H1 (cell line): ENCODE results near the gene DLEC1. TPM values are rescaled to one million over a fixed set of nuclear protein-coding genes. Genes with fewer than 3 reads are reported as not detected.

Experiments
- CTCF ChIA-PET: fragments of 300-600 bp; sonication (Branson Sonifier 250); formaldehyde crosslinking; loops from one replicate; lab custom pipeline; 2021; ENCODE audit not compliant: partially characterized antibody; lab: Charles Lee
- POLR2A ChIA-PET: fragments of 300-600 bp; sonication (Branson Sonifier 250); formaldehyde crosslinking; loops from one replicate; lab custom pipeline; 2021; ENCODE audit warnings: inconsistent platforms; ENCODE audit not compliant: partially characterized antibody; lab: Charles Lee
- DNase-seq, 2 experiments: peaks; one replicate each; pipeline versions ENCODE4 v3.0.0 to v3.0.0-alpha.2; 2010 to 2022; ENCODE audit warnings: low spot score in 2 of 2, low read depth in 1 of 2, mixed read lengths in 1 of 2
- FAIRE-seq: peaks from 2 replicates; lab custom pipeline; 2011; peaks lifted over from hg19 to GRCh38; lab: Jason Lieb, UNC
- H2AFZ ChIP-seq: 2 replicates; pipeline ENCODE4 v1.8.1; 2012; ENCODE audit warnings: low read length, inconsistent platforms
- H2AK5ac ChIP-seq: 2 replicates; pipeline ENCODE4 v1.6.1; 2013; ENCODE audit warnings: low read depth, low read length
- H2BK120ac ChIP-seq: replicated peaks from 2 replicates; pipeline ENCODE3; 2013; ENCODE audit warnings: low read depth, low read length, inconsistent platforms
- H2BK12ac ChIP-seq: 2 replicates; pipeline ENCODE4 v1.6.1; 2013; ENCODE audit warnings: low read depth, low read length
- H2BK15ac ChIP-seq: 2 replicates; pipeline ENCODE4 v1.6.1; 2013; ENCODE audit warnings: low read length
- H2BK20ac ChIP-seq: 2 replicates; pipeline ENCODE4 v1.6.1; 2013; ENCODE audit warnings: low read length
- H2BK5ac ChIP-seq: 2 replicates; pipeline ENCODE4 v1.6.1; 2013; ENCODE audit warnings: low read depth, low read length
- H3K14ac ChIP-seq: 2 replicates; pipeline ENCODE4 v1.6.1; 2013; ENCODE audit warnings: inconsistent platforms; ENCODE audit not compliant: insufficient read length
- H3K18ac ChIP-seq: 2 replicates; pipeline ENCODE4 v1.6.1; 2013; ENCODE audit warnings: low read length; ENCODE audit errors: extremely low read depth
- H3K23ac ChIP-seq: 2 replicates; pipeline ENCODE4 v1.6.1; 2013; ENCODE audit warnings: inconsistent platforms; ENCODE audit not compliant: insufficient read length
- H3K23me2 ChIP-seq: 2 replicates; pipeline ENCODE4 v1.6.1; 2013; ENCODE audit warnings: low read depth, low read length
- H3K27ac ChIP-seq: 2 replicates; pipeline ENCODE4 v1.6.1; 2011; ENCODE audit warnings: low read depth, low read length, inconsistent platforms
- H3K27me3 ChIP-seq, 4 experiments: replicated peaks in 1 of 4; 1 replicate in 1 of 4; 2 replicates in 3 of 4; pipeline versions ENCODE4 v1.6.1 to v1.8.1; 2011 to 2013; ENCODE audit warnings: low read length in 3 of 4, mild to moderate bottlenecking in 3 of 4, inconsistent platforms in 2 of 4, mixed read lengths in 2 of 4, moderate library complexity in 1 of 4; ENCODE audit not compliant: control insufficient read depth in 3 of 4, insufficient read depth in 3 of 4; ENCODE audit errors: extremely low read depth in 1 of 4
- H3K36me3 ChIP-seq, 4 experiments: 2 replicates each; pipeline versions ENCODE4 v1.6.1 to v1.8.1; 2011 to 2013; ENCODE audit warnings: mild to moderate bottlenecking in 4 of 4, low read length in 3 of 4, moderate library complexity in 2 of 4, control low read depth in 1 of 4, inconsistent platforms in 1 of 4; ENCODE audit not compliant: insufficient read depth in 4 of 4, control insufficient read depth in 2 of 4
- H3K4ac ChIP-seq: replicated peaks from 2 replicates; pipeline ENCODE3; 2013; ENCODE audit warnings: low read length, low read depth, mixed read lengths, inconsistent platforms; ENCODE audit not compliant: insufficient read length
- H3K4me1 ChIP-seq, 4 experiments: replicated peaks in 1 of 4; 1 replicate in 1 of 4; 2 replicates in 3 of 4; pipeline versions ENCODE4 v1.6.1 to v1.8.1; 2011 to 2013; ENCODE audit warnings: low read length in 3 of 4, inconsistent platforms in 2 of 4, mixed read lengths in 1 of 4; ENCODE audit not compliant: insufficient read depth in 4 of 4, control insufficient read depth in 3 of 4
- H3K4me2 ChIP-seq, 2 experiments: 2 replicates each; pipeline versions ENCODE4 v1.6.1 to v1.8.1; 2011 to 2013; ENCODE audit warnings: low read depth in 2 of 2, low read length in 2 of 2, control low read depth in 1 of 2, inconsistent platforms in 1 of 2, mild to moderate bottlenecking in 1 of 2; ENCODE audit not compliant: insufficient read depth in 1 of 2
- H3K4me3 ChIP-seq, 4 experiments: fragments of 200-600, 300-600 bp in 1 of 4; sonication (generic), shearing (Covaris generic), sonication (Bioruptor Twin) in 1 of 4; 2 replicates each; pipeline versions ENCODE4 v1.5.1 to v1.8.1; 2011 to 2016; ENCODE audit warnings: low read length in 4 of 4, low read depth in 3 of 4, control low read depth in 2 of 4, inconsistent platforms in 2 of 4, mild to moderate bottlenecking in 2 of 4, mixed read lengths in 1 of 4, moderate library complexity in 1 of 4; ENCODE audit not compliant: insufficient read depth in 2 of 4; ENCODE audit errors: extremely low read depth in 1 of 4
- H3K56ac ChIP-seq: replicated peaks from 2 replicates; pipeline ENCODE3; 2013; ENCODE audit warnings: low read depth, mild to moderate bottlenecking, mixed read lengths, low read length, inconsistent platforms; ENCODE audit not compliant: insufficient read length
- H3K79me1 ChIP-seq: 2 replicates; pipeline ENCODE4 v1.6.1; 2013; ENCODE audit warnings: low read depth, low read length, control low read depth
- H3K79me2 ChIP-seq, 2 experiments: 2 replicates each; pipeline versions ENCODE4 v1.6.1 to v1.8.1; 2012 to 2013; ENCODE audit warnings: low read length in 2 of 2, mild to moderate bottlenecking in 2 of 2, inconsistent platforms in 1 of 2; ENCODE audit not compliant: insufficient read depth in 2 of 2, control insufficient read depth in 1 of 2
- H3K9ac ChIP-seq, 4 experiments: replicated peaks in 1 of 4; 1 replicate in 1 of 4; 2 replicates in 3 of 4; pipeline versions ENCODE4 v1.6.1 to v1.8.1; 2011 to 2013; ENCODE audit warnings: low read depth in 3 of 4, low read length in 3 of 4, control low read depth in 2 of 4, mild to moderate bottlenecking in 2 of 4, moderate library complexity in 2 of 4, inconsistent platforms in 1 of 4; ENCODE audit errors: extremely low read depth in 1 of 4
- H3K9me3 ChIP-seq, 2 experiments: 2 replicates each; pipeline versions ENCODE4 v1.6.1 to v1.8.1; 2012 to 2013; ENCODE audit warnings: mild to moderate bottlenecking in 2 of 2, moderate library complexity in 2 of 2, control low read depth in 1 of 2, inconsistent platforms in 1 of 2, low read depth in 1 of 2, low read length in 1 of 2, mixed read lengths in 1 of 2; ENCODE audit not compliant: insufficient read depth in 2 of 2
- H4K20me1 ChIP-seq, 2 experiments: replicated peaks in 1 of 2; 2 replicates each; pipeline versions ENCODE3 to v1.8.1; 2011 to 2013; ENCODE audit warnings: inconsistent platforms in 2 of 2, low read length in 2 of 2, mild to moderate bottlenecking in 1 of 2; ENCODE audit not compliant: insufficient read depth in 2 of 2, control insufficient read depth in 1 of 2
- H4K5ac ChIP-seq: 2 replicates; pipeline ENCODE4 v1.6.1; 2013; ENCODE audit warnings: low read length, low read depth, mixed read lengths, inconsistent platforms; ENCODE audit not compliant: insufficient read length
- H4K8ac ChIP-seq: 2 replicates; pipeline ENCODE4 v1.8.0; 2013; ENCODE audit warnings: mild to moderate bottlenecking, moderate library complexity, low read length, inconsistent platforms; ENCODE audit not compliant: insufficient read depth; ENCODE audit errors: extremely low read depth
- H4K91ac ChIP-seq: replicated peaks from 2 replicates; pipeline ENCODE3; 2013; ENCODE audit warnings: low read length, mixed read lengths, inconsistent platforms; ENCODE audit not compliant: insufficient read length
- CTBP2 ChIP-seq: IDR thresholded peaks from 2 replicates; pipeline ENCODE4 v1.7.0; 2011; ENCODE audit warnings: borderline replicate concordance, mild to moderate bottlenecking, moderate library complexity, mixed read lengths, low read length; ENCODE audit not compliant: insufficient read depth, insufficient read length
- RXRA ChIP-seq: IDR thresholded peaks from 2 replicates; pipeline ENCODE4 v1.6.1; 2011; ENCODE audit warnings: low read depth, mild to moderate bottlenecking, low read length, moderate library complexity; ENCODE audit not compliant: insufficient read depth
- SIRT6 ChIP-seq: IDR thresholded peaks from one replicate; pipeline ENCODE4 v1.7.1; 2012; ENCODE audit warnings: low read length, inconsistent platforms
- whole genome bisulfite sequencing, 2 experiments: shearing (Covaris generic) in 1 of 2; methylation state at CpG; one replicate each; pipeline versions ENCODE4 v1.1.6 to v1.1.7; 2013 to 2015; ENCODE audit warnings: low lambda C conversion rate in 2 of 2, mixed read lengths in 2 of 2, inconsistent platforms in 1 of 2, low coverage in 1 of 2, missing lambda C conversion rate in 1 of 2; ENCODE audit not compliant: insufficient replicate concordance in 2 of 2, insufficient coverage in 1 of 2, insufficient read length in 1 of 2; ENCODE audit errors: extremely low coverage in 1 of 2, missing lambda C conversion rate in 1 of 2; 5-methylcytosine and 5-hydroxymethylcytosine counted together
- polyA plus RNA-seq, 7 experiments: library from polyadenylated mRNA; depleted of rRNA in 3 of 7; stranded (reverse) in 5 of 7; unstranded in 2 of 7; fragments of >200 nt in 5 of 7; fragments of 200-250 nt in 2 of 7; gene quantifications; 1 replicate in 5 of 7; 2 replicates in 1 of 7; 4 replicates in 1 of 7; pipeline versions ENCODE4 v1.2.1 to v1.2.3, GENCODE V29; 2011 to 2013; ENCODE audit warnings: missing spikeins in 2 of 7, mixed read lengths in 2 of 7
- total RNA-seq: library from RNA; stranded (reverse); fragmentation: NEBNext Ultra II Directional; extraction: Animal tissue kit (Norgen Biotek cat#: 25700); gene quantifications from 2 replicates; pipeline ENCODE4 v1.2.1, GENCODE V29; 2021

Gene DLEC1
- total and polyA plus RNA-seq, 2 of the 8 experiments (the other 6 are each of a cell fraction or from before 2014, with no cell fraction given) = 0.26 to 0.76 TPM

GRCh38 chr3:38084334-38085310 lies 45.6 kb downstream of the DLEC1 start:
- Histone ChIP-seq H2BK5ac (no peak overlapping the region), H2BK12ac (no peak overlapping the region), H2BK15ac (0 out of 2 replicates have a peak overlapping the region, but pooled peaks have one; percentile 63), H3K79me2 (no peaks in the 10 kb centered on the region), H2AK5ac (0 out of 2 replicates have a peak overlapping the region, but pooled peaks have one; percentile 39), H3K14ac (no peak overlapping the region), H2AFZ (no peak overlapping the region), H3K56ac (no peak overlapping the region), H2BK20ac (peak overlapping the region; percentile 82; the same call in 1 of the 2 replicates), H3K36me3 (no peaks in the 10 kb centered on the region), H3K4me1 (no peaks in the 10 kb centered on the region), H4K8ac (no peak overlapping the region), H4K20me1 (no peaks in the 10 kb centered on the region), H3K79me1 (no peaks in the 10 kb centered on the region), H3K4me2 (no peak overlapping the region), H3K27ac (no peak overlapping the region), H3K4me3 (peak overlapping the region in 1 of 4 experiments; percentile 13; a peak in 1 of 8 replicates), H3K4ac (no peak overlapping the region), H2BK120ac (no peak overlapping the region), H3K27me3 (no peaks in the 10 kb centered on the region), H3K18ac (no peak overlapping the region; the same call in 1 of the 2 replicates), H4K5ac (no peak overlapping the region), H3K9ac (no peak overlapping the region), H3K9me3 (peaks cover 8% of the 10 kb centered on the region in 2 experiments), H3K23ac (no peak overlapping the region), H3K23me2 (peaks cover 4% of the 10 kb centered on the region; the same call in 1 of the 2 replicates), H4K91ac (no peak overlapping the region)
- POLR2A ChIA-PET = interaction anchor here (1.0 kb wide), 1 partner anchor 13 kb away, joined by 3 read pairs; no protein-coding TSS in a partner anchor
- FAIRE-seq = no peak
- WGBS, 2 experiments = 91% methylated on average over 7 of the region's 7 CpGs; no CpG with 5 or more reads in 1 of the 2 experiments
- no peak for DNase-seq
- peak; percentile 3 for TF ChIP-seq CTBP2
- peak; percentile 100 for TF ChIP-seq SIRT6
- no peak for TF ChIP-seq RXRA
- CTCF ChIA-PET = interaction anchor here (1.0 to 1.7 kb wide), 5 partner anchors 10 to 81 kb away, joined by 3 to 5 read pairs (median 3); no protein-coding TSS in a partner anchor
